Measurements from ENCODE around the gene POU4F1. TPM values are rescaled to one million over a fixed set of nuclear protein-coding genes. Genes with fewer than 3 reads are reported as not detected.
A peak's percentile ranks its signal among the peaks of the same experiment; 100 is the strongest.

Gene POU4F1
- total and polyA plus RNA-seq, 3 experiments from 2014 or later, result 0.07 to 0.09 TPM; not detected in 1

- no peaks in the 10 kb centered on the region for H3K9me3 ChIP-seq (ENCODE audit: low read length)
- Mint-ChIP-seq H3K9me3 (peaks cover 33 to 60% (median 36%) of the 10 kb centered on the region in 5 donors), H3K4me3 (peak overlapping the region in 4 of 7 donors; percentile 1 to 69 (median 58))
These were observed 9.5 kb downstream of the POU4F1 start for GRCh38 chr13:78593652-78594455.

GRCh38 chr13:78593129-78593528 is 10.2 kb downstream of the POU4F1 start:
- H3K27me3 Mint-ChIP-seq, result peaks cover 85 to 88% of the 10 kb centered on the region in 2 donors
- Histone ChIP-seq H3K27me3 (ENCODE audit: insufficient read depth, low read length, poor library complexity, severe bottlenecking) (peaks cover 69% of the 10 kb centered on the region), H3K4me3 (ENCODE audit: low read length) (no peak overlapping the region), H3K4me1 (ENCODE audit: insufficient read depth, low read length) (no peaks in the 10 kb centered on the region), H3K27ac (ENCODE audit: low read depth, low read length) (no peak overlapping the region), H3K9me3 (ENCODE audit: low read length) (no peaks in the 10 kb centered on the region), H3K36me3 (ENCODE audit: insufficient read depth, low read length) (no peaks in the 10 kb centered on the region)
- H3K4me3 Mint-ChIP-seq, result peak overlapping the region in 1 of 7 donors; percentile 34
- H3K4me1 Mint-ChIP-seq, result peaks cover 2 to 6% (median 6%) of the 10 kb centered on the region in 3 donors
- POLR2A ChIA-PET, result no interaction called here
- no peak for DNase-seq
- H3K9me3 Mint-ChIP-seq, result peaks cover 33 to 59% (median 37%) of the 10 kb centered on the region in 5 donors
- CTCF ChIA-PET, result no interaction called here
- no peaks in the 10 kb centered on the region for H3K36me3 Mint-ChIP-seq
- H3K27ac Mint-ChIP-seq, result peak overlapping the region in 1 of 8 donors; percentile 78

More at GRCh38 chr13:78593652-78594455, 9.5 kb downstream of the POU4F1 start:
- H3K36me3 ChIP-seq (ENCODE audit: insufficient read depth, low read length), result no peaks in the 10 kb centered on the region
- H3K27ac ChIP-seq (ENCODE audit: low read depth, low read length), result no peak overlapping the region
- no peak overlapping the region for H3K4me3 ChIP-seq (ENCODE audit: low read length)
- no peak for DNase-seq
- POLR2A ChIA-PET, result no interaction called here
- Mint-ChIP-seq H3K36me3 (no peaks in the 10 kb centered on the region), H3K4me1 (peaks cover 2 to 6% (median 6%) of the 10 kb centered on the region in 3 donors), H3K27ac (peak overlapping the region in 3 of 8 donors; percentile 48 to 90 (median 71)), H3K27me3 (peaks cover 85 to 90% of the 10 kb centered on the region in 2 donors)
- peaks cover 76% of the 10 kb centered on the region for H3K27me3 ChIP-seq (ENCODE audit: insufficient read depth, low read length, poor library complexity, severe bottlenecking)
- CTCF ChIA-PET, result no interaction called here
- no peaks in the 10 kb centered on the region for H3K4me1 ChIP-seq (ENCODE audit: insufficient read depth, low read length)

GRCh38 chr13:78592584-78592983 is 10.8 kb downstream of the POU4F1 start:
- POLR2A ChIA-PET, result no interaction called here

GRCh38 chr13:78589206-78589605 is 14.1 kb downstream of the POU4F1 start:
- H3K4me1 ChIP-seq (ENCODE audit: insufficient read depth, low read length), result no peaks in the 10 kb centered on the region
- no peak for DNase-seq
- H3K27me3 ChIP-seq (ENCODE audit: insufficient read depth, low read length, poor library complexity, severe bottlenecking), result peaks cover 48% of the 10 kb centered on the region
- H3K27ac Mint-ChIP-seq, result no peak overlapping the region
- H3K9me3 ChIP-seq (ENCODE audit: low read length), result no peaks in the 10 kb centered on the region
- H3K9me3 Mint-ChIP-seq, result peaks cover 17 to 47% (median 20%) of the 10 kb centered on the region in 5 donors
- H3K36me3 ChIP-seq (ENCODE audit: insufficient read depth, low read length), result no peaks in the 10 kb centered on the region
- no peak overlapping the region for H3K4me3 ChIP-seq (ENCODE audit: low read length)
- peaks cover 80 to 92% of the 10 kb centered on the region in 2 donors for H3K27me3 Mint-ChIP-seq
- H3K36me3 Mint-ChIP-seq, result no peaks in the 10 kb centered on the region
- H3K4me1 Mint-ChIP-seq, result peaks cover 4 to 9% (median 5%) of the 10 kb centered on the region in 3 donors
- H3K27ac ChIP-seq (ENCODE audit: low read depth, low read length), result no peak overlapping the region
- H3K4me3 Mint-ChIP-seq, result peak overlapping the region in 1 of 7 donors; percentile 81
- ChIA-PET POLR2A (no interaction called here), CTCF (no interaction called here)

More at GRCh38 chr13:78592584-78592983, 10.8 kb downstream of the POU4F1 start:
- Histone ChIP-seq H3K9me3 (ENCODE audit: low read length) (no peaks in the 10 kb centered on the region), H3K27ac (ENCODE audit: low read depth, low read length) (no peak overlapping the region), H3K4me1 (ENCODE audit: insufficient read depth, low read length) (no peaks in the 10 kb centered on the region), H3K36me3 (ENCODE audit: insufficient read depth, low read length) (no peaks in the 10 kb centered on the region), H3K4me3 (ENCODE audit: low read length) (no peak overlapping the region), H3K27me3 (ENCODE audit: insufficient read depth, low read length, poor library complexity, severe bottlenecking) (peaks cover 67% of the 10 kb centered on the region)
- DNase-seq, result no peak
- Mint-ChIP-seq H3K27ac (no peak overlapping the region), H3K36me3 (no peaks in the 10 kb centered on the region), H3K9me3 (peaks cover 31 to 58% (median 37%) of the 10 kb centered on the region in 5 donors), H3K4me1 (peaks cover 2 to 7% (median 6%) of the 10 kb centered on the region in 3 donors), H3K4me3 (peak overlapping the region in 1 of 7 donors; percentile 34), H3K27me3 (peaks cover 87 to 88% of the 10 kb centered on the region in 2 donors)
- CTCF ChIA-PET, result no interaction called here

GRCh38 chr13:78587395-78587794 is 16.0 kb downstream of the POU4F1 start:
- Mint-ChIP-seq H3K36me3 (no peaks in the 10 kb centered on the region), H3K27me3 (peaks cover 62 to 85% of the 10 kb centered on the region in 2 donors), H3K27ac (peak overlapping the region in 1 of 8 donors; percentile 32), H3K9me3 (peaks cover 6 to 32% (median 10%) of the 10 kb centered on the region in 5 donors), H3K4me3 (no peak overlapping the region), H3K4me1 (peaks cover 4 to 9% (median 5%) of the 10 kb centered on the region in 3 donors)
- Histone ChIP-seq H3K36me3 (ENCODE audit: insufficient read depth, low read length) (no peaks in the 10 kb centered on the region), H3K9me3 (ENCODE audit: low read length) (no peaks in the 10 kb centered on the region), H3K27ac (ENCODE audit: low read depth, low read length) (no peak overlapping the region), H3K4me3 (ENCODE audit: low read length) (no peak overlapping the region), H3K27me3 (ENCODE audit: insufficient read depth, low read length, poor library complexity, severe bottlenecking) (peaks cover 30% of the 10 kb centered on the region), H3K4me1 (ENCODE audit: insufficient read depth, low read length) (no peaks in the 10 kb centered on the region)
- ChIA-PET CTCF (no interaction called here), POLR2A (no interaction called here)
- no peak for DNase-seq

- no peaks in the 10 kb centered on the region for H3K9me3 ChIP-seq (ENCODE audit: low read length)
- H3K27me3 Mint-ChIP-seq, result peaks cover 59 to 83% of the 10 kb centered on the region in 2 donors
- peaks cover 4 to 9% (median 5%) of the 10 kb centered on the region in 3 donors for H3K4me1 Mint-ChIP-seq
- H3K27me3 ChIP-seq (ENCODE audit: insufficient read depth, low read length, poor library complexity, severe bottlenecking), result peaks cover 25% of the 10 kb centered on the region
- peak overlapping the region in 2 of 7 donors; percentile 57 to 61 for H3K4me3 Mint-ChIP-seq
- CTCF ChIA-PET, result no interaction called here
- H3K9me3 Mint-ChIP-seq, result peaks cover 3 to 31% (median 10%) of the 10 kb centered on the region in 5 donors
- no peaks in the 10 kb centered on the region for H3K36me3 Mint-ChIP-seq
- no peaks in the 10 kb centered on the region for H3K4me1 ChIP-seq (ENCODE audit: insufficient read depth, low read length)
- POLR2A ChIA-PET, result no interaction called here
- H3K4me3 ChIP-seq (ENCODE audit: low read length), result no peak overlapping the region
- H3K27ac ChIP-seq (ENCODE audit: low read depth, low read length), result no peak overlapping the region
- DNase-seq, result no peak
- H3K36me3 ChIP-seq (ENCODE audit: insufficient read depth, low read length), result no peaks in the 10 kb centered on the region
- H3K27ac Mint-ChIP-seq, result peak overlapping the region in 1 of 8 donors; percentile 5
These were observed 16.6 kb downstream of the POU4F1 start for GRCh38 chr13:78586706-78587105.

- Mint-ChIP-seq H3K36me3 (no peaks in the 10 kb centered on the region), H3K4me1 (no peaks in the 10 kb centered on the region), H3K4me3 (no peak overlapping the region), H3K27me3 (peaks cover 10 to 62% of the 10 kb centered on the region in 2 donors), H3K9me3 (peaks cover 0 to 5% (median 0%) of the 10 kb centered on the region in 5 donors), H3K27ac (no peak overlapping the region)
- Histone ChIP-seq H3K4me1 (ENCODE audit: insufficient read depth, low read length) (no peaks in the 10 kb centered on the region), H3K4me3 (ENCODE audit: low read length) (no peak overlapping the region), H3K27ac (ENCODE audit: low read depth, low read length) (no peak overlapping the region), H3K27me3 (ENCODE audit: insufficient read depth, low read length, poor library complexity, severe bottlenecking) (no peaks in the 10 kb centered on the region), H3K9me3 (ENCODE audit: low read length) (no peaks in the 10 kb centered on the region), H3K36me3 (ENCODE audit: insufficient read depth, low read length) (no peaks in the 10 kb centered on the region)
- DNase-seq, result no peak
- ChIA-PET CTCF (no interaction called here), POLR2A (no interaction called here)
These were observed 27.1 kb downstream of the POU4F1 start for GRCh38 chr13:78576261-78576660.

- peaks cover 3% of the 10 kb centered on the region for H3K27me3 ChIP-seq (ENCODE audit: insufficient read depth, low read length, poor library complexity, severe bottlenecking)
- no peak overlapping the region for H3K27ac ChIP-seq (ENCODE audit: low read depth, low read length)
- DNase-seq, result no peak
- peaks cover 0 to 5% (median 0%) of the 10 kb centered on the region in 5 donors for H3K9me3 Mint-ChIP-seq
- H3K27me3 Mint-ChIP-seq, result peaks cover 10 to 40% of the 10 kb centered on the region in 2 donors
- H3K36me3 Mint-ChIP-seq, result no peaks in the 10 kb centered on the region
- H3K9me3 ChIP-seq (ENCODE audit: low read length), result no peaks in the 10 kb centered on the region
- CTCF ChIA-PET, result no interaction called here
- no peak overlapping the region for H3K4me3 Mint-ChIP-seq
- H3K36me3 ChIP-seq (ENCODE audit: insufficient read depth, low read length), result no peaks in the 10 kb centered on the region
- POLR2A ChIA-PET, result no interaction called here
- no peaks in the 10 kb centered on the region for H3K4me1 Mint-ChIP-seq
- no peaks in the 10 kb centered on the region for H3K4me1 ChIP-seq (ENCODE audit: insufficient read depth, low read length)
- no peak overlapping the region for H3K27ac Mint-ChIP-seq
- H3K4me3 ChIP-seq (ENCODE audit: low read length), result no peak overlapping the region
These were observed 30.9 kb downstream of the POU4F1 start for GRCh38 chr13:78572459-78572858.

Data from CD8-positive, alpha-beta memory T cell (primary cell).